ENCODE data around the gene CLNS1A. TPM values are rescaled to one million over a fixed set of nuclear protein-coding genes. Genes with fewer than 3 reads are reported as not detected.

Gene CLNS1A
- total RNA-seq, 1 experiment from 2014 or later, result 151 TPM

GRCh38 chr11:77644887-77645286 lies 7.3 kb upstream of the CLNS1A start:
- H3K36me3 ChIP-seq (ENCODE audit: control insufficient read depth in 1 of 2, insufficient read depth in 2 of 2, low read length in 2 of 2), result no peaks in the 10 kb centered on the region
- H3K4me1 ChIP-seq (ENCODE audit: control insufficient read depth in 1 of 2, insufficient read depth in 2 of 2, low read length in 2 of 2), result peaks cover 5 to 21% of the 10 kb centered on the region in 2 experiments; a peak in 3 of 4 replicates
- H3K27me3 ChIP-seq (ENCODE audit: insufficient read depth, low read length), result no peaks in the 10 kb centered on the region
- intact Hi-C loops (cut with micrococcal nuclease), result no loop called here
- no peak for TF ChIP-seq SIN3A (IDR thresholded peaks at IDR 0.05; ENCODE audit: low read depth)
- 0 out of 2 replicates have a peak, but pooled peaks have one; percentile 0 for TF ChIP-seq SP1 (IDR thresholded peaks at IDR 0.05; ENCODE audit: low read depth)
- CTCF ChIA-PET, result no interaction called here
- H3K9me3 ChIP-seq (ENCODE audit: control insufficient read depth in 1 of 2, insufficient read depth in 1 of 2, low read depth in 1 of 2, low read length in 2 of 2), result no peaks in the 10 kb centered on the region
- H3K4me3 ChIP-seq (replicated peaks in 1 of 2; ENCODE audit: low read depth in 1 of 2, low read length in 2 of 2), result no peak overlapping the region
- no peaks in the 10 kb centered on the region for H4K20me1 ChIP-seq (ENCODE audit: insufficient read depth)
- H3K79me2 ChIP-seq (ENCODE audit: insufficient read depth, low read length), result no peaks in the 10 kb centered on the region
- peak overlapping the region; percentile 82 for H2AFZ ChIP-seq (ENCODE audit: low read depth, low read length, poor library complexity, severe bottlenecking)
- H3K27ac ChIP-seq (ENCODE audit: low read depth, low read length), result no peak overlapping the region
- POLR2A ChIA-PET, result no interaction called here
- ATAC-seq (peak; percentile 40; the same call in 1 of the 2 replicates), DNase-seq (ENCODE audit: low read depth, low spot score) (no peak)
- H3K4me2 ChIP-seq (ENCODE audit: low read length), result peak overlapping the region; percentile 29
- no peaks in the 10 kb centered on the region for H3K9me2 ChIP-seq (ENCODE audit: insufficient read depth)
- BruUV-seq (replicated peaks), result no TSS peak
- H3K9ac ChIP-seq (ENCODE audit: low read length), result no peak overlapping the region
- RAD21 ChIA-PET (ENCODE audit: low non-redundant PET in 1 of 2, low total read pairs in 2 of 2, uncharacterized antibody in 2 of 2, unreplicated experiment in 2 of 2), result no interaction called here

GRCh38 chr11:77642228-77642627 lies 4.6 kb upstream of the CLNS1A start:
- RAD21 ChIA-PET (ENCODE audit: low non-redundant PET in 1 of 2, low total read pairs in 2 of 2, uncharacterized antibody in 2 of 2, unreplicated experiment in 2 of 2), result no interaction called here
- ATAC-seq, result no peak
- no peak for TF ChIP-seq SP1 (IDR thresholded peaks at IDR 0.05; ENCODE audit: low read depth)
- TF ChIP-seq ELF1 (IDR thresholded peaks at IDR 0.05; ENCODE audit: borderline replicate concordance, low read depth), result no peak
- TF ChIP-seq FOSL1 (IDR thresholded peaks at IDR 0.05; ENCODE audit: low read depth), result no peak
- TF ChIP-seq SRF (IDR thresholded peaks at IDR 0.05; ENCODE audit: low read depth), result no peak
- TF ChIP-seq, protein P1, sequence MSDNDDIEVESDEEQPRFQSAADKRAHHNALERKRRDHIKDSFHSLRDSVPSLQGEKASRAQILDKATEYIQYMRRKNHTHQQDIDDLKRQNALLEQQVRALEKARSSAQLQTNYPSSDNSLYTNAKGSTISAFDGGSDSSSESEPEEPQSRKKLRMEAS (IDR thresholded peaks at IDR 0.05), result no peak
- no peak for TF ChIP-seq JUND (IDR thresholded peaks at IDR 0.05)
- TF ChIP-seq ZBTB33 (IDR thresholded peaks at IDR 0.05; ENCODE audit: extremely low read depth, insufficient replicate concordance, low read length), result no peak
- no peak for TF ChIP-seq EZH2phosphoT487 (IDR thresholded peaks at IDR 0.05; ENCODE audit: borderline replicate concordance)
- TF ChIP-seq ZFX (IDR thresholded peaks at IDR 0.05), result no peak
- no peak for TF ChIP-seq POLR2AphosphoS5 (IDR thresholded peaks at IDR 0.05; ENCODE audit: low read depth, low read length)
- TF ChIP-seq RAD21 (IDR thresholded peaks at IDR 0.05; ENCODE audit: low read depth), result no peak
- TF ChIP-seq ZNF274 (IDR thresholded peaks at IDR 0.05; ENCODE audit: low read depth, low read length), result no peak
- no peak for TF ChIP-seq REST (IDR thresholded peaks at IDR 0.05; ENCODE audit: low read depth)
- TF ChIP-seq POLR2A (IDR thresholded peaks at IDR 0.05; ENCODE audit: borderline replicate concordance, extremely low read depth, insufficient read depth, insufficient read length), result no peak
- TF ChIP-seq, protein P2, sequence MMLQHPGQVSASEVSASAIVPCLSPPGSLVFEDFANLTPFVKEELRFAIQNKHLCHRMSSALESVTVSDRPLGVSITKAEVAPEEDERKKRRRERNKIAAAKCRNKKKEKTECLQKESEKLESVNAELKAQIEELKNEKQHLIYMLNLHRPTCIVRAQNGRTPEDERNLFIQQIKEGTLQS (IDR thresholded peaks at IDR 0.05), result no peak
- TF ChIP-seq EZH2 (IDR thresholded peaks at IDR 0.05), result no peak
- no peak for TF ChIP-seq CEBPB (IDR thresholded peaks at IDR 0.05; ENCODE audit: low read depth)

More at GRCh38 chr11:77642228-77642627, 4.6 kb upstream of the CLNS1A start:
- Histone ChIP-seq H3K9ac (ENCODE audit: low read length) (no peak overlapping the region), H3K4me3 (replicated peaks in 1 of 2; ENCODE audit: low read depth in 1 of 2, low read length in 2 of 2) (no peak overlapping the region), H3K4me2 (ENCODE audit: low read length) (no peak overlapping the region), H3K79me2 (ENCODE audit: insufficient read depth, low read length) (peaks cover 5% of the 10 kb centered on the region), H3K9me3 (ENCODE audit: control insufficient read depth in 1 of 2, insufficient read depth in 1 of 2, low read depth in 1 of 2, low read length in 2 of 2) (no peaks in the 10 kb centered on the region), H3K27me3 (ENCODE audit: insufficient read depth, low read length) (no peaks in the 10 kb centered on the region), H2AFZ (ENCODE audit: low read depth, low read length, poor library complexity, severe bottlenecking) (no peak overlapping the region), H3K27ac (ENCODE audit: low read depth, low read length) (no peak overlapping the region), H3K9me2 (ENCODE audit: insufficient read depth) (no peaks in the 10 kb centered on the region), H4K20me1 (ENCODE audit: insufficient read depth) (no peaks in the 10 kb centered on the region), H3K4me1 (ENCODE audit: control insufficient read depth in 1 of 2, insufficient read depth in 2 of 2, low read length in 2 of 2) (peaks cover 7 to 29% of the 10 kb centered on the region in 2 experiments; a peak in 3 of 4 replicates), H3K36me3 (ENCODE audit: control insufficient read depth in 1 of 2, insufficient read depth in 2 of 2, low read length in 2 of 2) (no peaks in the 10 kb centered on the region)
- DNase-seq (ENCODE audit: low read depth, low spot score), result no peak
- ChIA-PET POLR2A (no interaction called here), CTCF (no interaction called here)
- intact Hi-C loops (cut with micrococcal nuclease), result no loop called here
- no TSS peak for BruUV-seq (replicated peaks)

Measured in HCT116 (cell line).